K562 (cell line): ENCODE data around the gene TRPV6. TPM values are rescaled to one million over a fixed set of nuclear protein-coding genes. Genes with fewer than 3 reads are reported as not detected.

Experiments used
- ATAC-seq: fragments of 200-7000 bp; cut with Tn5 transposase; 3 replicates; pipeline ENCODE4 v1.9.1; 2020; ENCODE audit warnings: moderate library complexity
- BruUV-seq: library from RNA; stranded (reverse); fragments of 400-500 nt; replicated peaks from 2 replicates; lab custom pipeline; 2021; lab: Mats Ljungman, UMichigan
- CTCF ChIA-PET: fragments of 300-600 bp; formaldehyde crosslinking; extraction: SDS; loops from one replicate; lab custom pipeline; 2021; ENCODE audit warnings: low intra/inter-chr PET ratio; lab: Yijun Ruan, JAX
- POLR2A ChIA-PET: fragments of 300-600, 350-650 bp; sonication (Branson Sonifier 250); formaldehyde crosslinking; extraction: SDS; loops from one replicate; lab custom pipeline; 2021; ENCODE audit warnings: antibody characterized with exemption, inconsistent platforms; lab: Yijun Ruan, JAX
- DNase-seq, 4 experiments: peaks; one replicate each; pipeline versions ENCODE4 v3.0.0 to v3.0.0-alpha.2; 2011 to 2018; ENCODE audit warnings: low spot score in 3 of 4, mixed read lengths in 3 of 4; ENCODE audit errors: extremely low read depth in 1 of 4
- FAIRE-seq: peaks from 2 replicates; lab custom pipeline; 2011; peaks lifted over from hg19 to GRCh38; lab: Jason Lieb, UNC
- H2AFZ ChIP-seq: 2 replicates; pipeline ENCODE4 v1.6.0; 2011; ENCODE audit warnings: low read depth, low read length, control low read depth, inconsistent platforms
- H3K27ac ChIP-seq: fragments of 200-600 bp; 3 replicates; pipeline ENCODE4 v1.8.0; 2011; ENCODE audit warnings: low read depth, mild to moderate bottlenecking, control low read depth, inconsistent platforms, low read length, moderate library complexity, mixed read lengths; ENCODE audit errors: extremely low read depth
- H3K27me3 ChIP-seq, 2 experiments: fragments of 300-600 bp in 1 of 2; 2 replicates in 1 of 2; 3 replicates in 1 of 2; pipeline versions ENCODE4 v1.6.0 to v1.8.0; 2011; ENCODE audit warnings: inconsistent platforms in 2 of 2, low read length in 2 of 2, mild to moderate bottlenecking in 1 of 2, mixed read lengths in 1 of 2, moderate library complexity in 1 of 2; ENCODE audit not compliant: control insufficient read depth in 2 of 2, insufficient read depth in 2 of 2
- H3K36me3 ChIP-seq: fragments of 300-600 bp; 3 replicates; pipeline ENCODE4 v1.8.0; 2011; ENCODE audit warnings: mild to moderate bottlenecking, low read length, inconsistent platforms; ENCODE audit not compliant: control insufficient read depth, insufficient read depth
- H3K4me1 ChIP-seq, 2 experiments: fragments of 200-600 bp in 1 of 2; replicated peaks in 1 of 2; 2 replicates in 1 of 2; 3 replicates in 1 of 2; pipeline versions ENCODE4 v1.5.1 to v1.8.0; 2011; ENCODE audit warnings: inconsistent platforms in 2 of 2, low read length in 2 of 2, mild to moderate bottlenecking in 1 of 2, mixed read lengths in 1 of 2, moderate library complexity in 1 of 2; ENCODE audit not compliant: control insufficient read depth in 2 of 2, insufficient read depth in 2 of 2
- H3K4me2 ChIP-seq: 2 replicates; pipeline ENCODE4 v1.6.1; 2011; ENCODE audit warnings: low read length, control low read depth, inconsistent platforms, mixed read lengths; ENCODE audit not compliant: insufficient read depth
- H3K4me3 ChIP-seq: fragments of 200-600 bp; sonication (generic), shearing (Covaris generic); 2 replicates; pipeline ENCODE4 v1.5.1; 2016; ENCODE audit warnings: control low read depth, inconsistent platforms
- H3K79me2 ChIP-seq: fragments of 200-600 bp; 3 replicates; pipeline ENCODE4 v1.8.0; 2011; ENCODE audit warnings: low read length, inconsistent platforms; ENCODE audit not compliant: control insufficient read depth, insufficient read depth
- H3K9ac ChIP-seq, 2 experiments: 2 replicates each; pipeline versions ENCODE4 v1.6.0 to v1.6.1; 2011; ENCODE audit warnings: low read depth in 2 of 2, low read length in 2 of 2, control low read depth in 1 of 2, inconsistent platforms in 1 of 2, mild to moderate bottlenecking in 1 of 2, mixed read lengths in 1 of 2; ENCODE audit not compliant: insufficient read depth in 1 of 2
- H3K9me1 ChIP-seq: one replicate; pipeline ENCODE4 v1.6.0; 2011; ENCODE audit warnings: inconsistent platforms, mild to moderate bottlenecking, low read length, moderate library complexity; ENCODE audit not compliant: control insufficient read depth, insufficient read depth
- H3K9me3 ChIP-seq: replicated peaks from 2 replicates; pipeline ENCODE4 v1.5.1; 2011; ENCODE audit warnings: low read depth, low read length, inconsistent platforms; ENCODE audit not compliant: control insufficient read depth, insufficient read depth
- H4K20me1 ChIP-seq: replicated peaks from 2 replicates; pipeline ENCODE4 v1.6.1; 2011; ENCODE audit warnings: low read length, inconsistent platforms, mixed read lengths; ENCODE audit not compliant: control insufficient read depth, insufficient read depth
- BRF1 ChIP-seq: IDR thresholded peaks from 3 replicates; pipeline ENCODE4 v1.6.1; 2011; ENCODE audit warnings: borderline replicate concordance, mild to moderate bottlenecking; ENCODE audit not compliant: insufficient read length; ENCODE audit errors: extremely low read depth
- BRF2 ChIP-seq: IDR thresholded peaks from 3 replicates; pipeline ENCODE4 v1.6.1; 2011; ENCODE audit warnings: borderline replicate concordance, mild to moderate bottlenecking; ENCODE audit not compliant: insufficient read length, insufficient read depth
- CHD1 ChIP-seq: fragments of 200-600 bp; sonication (generic); IDR thresholded peaks from one replicate; pipeline ENCODE4 v1.6.1; 2012; ENCODE audit warnings: mild to moderate bottlenecking, moderate library complexity, low read length, inconsistent platforms
- CTCFL ChIP-seq: IDR thresholded peaks from 2 replicates; pipeline ENCODE4 v1.6.1; 2011; ENCODE audit warnings: borderline replicate concordance, low read depth, mild to moderate bottlenecking, moderate library complexity, low read length; ENCODE audit not compliant: insufficient read depth, poor library complexity, severe bottlenecking
- DEAF1 ChIP-seq: fragments of 450-650 bp; formaldehyde crosslinking; IDR thresholded peaks from 2 replicates; pipeline ENCODE4 v1.4.0; 2020; ENCODE audit warnings: mild to moderate bottlenecking, moderate library complexity
- FUS ChIP-seq: fragments of 200-400 bp; formaldehyde crosslinking; optimal IDR thresholded peaks from 2 replicates; pipeline ENCODE3; 2017; ENCODE audit warnings: low read depth, low read length
- GATAD2A ChIP-seq: fragments of 450-650 bp; IDR thresholded peaks from 2 replicates; pipeline ENCODE4 v1.6.1; 2017
- KDM1A ChIP-seq, 2 experiments: fragments of 450-650 bp; IDR thresholded peaks; 2 replicates each; pipeline ENCODE4 v1.6.1; 2016; ENCODE audit warnings: mild to moderate bottlenecking in 2 of 2
- NR2F6 ChIP-seq: fragments of 450-650 bp; formaldehyde crosslinking; IDR thresholded peaks from 2 replicates; pipeline ENCODE4 v1.4.0; 2020; ENCODE audit warnings: mild to moderate bottlenecking
- POLR2G ChIP-seq: fragments of 200-400 bp; formaldehyde crosslinking; IDR thresholded peaks from 2 replicates; pipeline ENCODE4 v1.6.1; 2017; ENCODE audit warnings: low read depth, mild to moderate bottlenecking, antibody characterized with exemption, low read length, moderate library complexity
- RBM25 ChIP-seq: fragments of 200-400 bp; formaldehyde crosslinking; IDR thresholded peaks from 2 replicates; pipeline ENCODE4 v1.6.1; 2018; ENCODE audit warnings: low read length, low read depth, moderate library complexity; ENCODE audit not compliant: severe bottlenecking
- RNF219 ChIP-seq: fragments of 250-450 bp; sonication (Bioruptor Pico); IDR thresholded peaks from 2 replicates; pipeline ENCODE4 v1.5.0; 2022; ENCODE audit warnings: mild to moderate bottlenecking
- TFAM ChIP-seq: fragments of 250-450 bp; sonication (Bioruptor Pico); conservative IDR thresholded peaks from 2 replicates; pipeline ENCODE4 v1.5.0; 2021; ENCODE audit warnings: mild to moderate bottlenecking, moderate library complexity
- ZNF140 ChIP-seq: fragments of 250-450 bp; sonication (Bioruptor Pico); IDR thresholded peaks from 2 replicates; pipeline ENCODE4 v1.8.0; 2021; ENCODE audit warnings: moderate library complexity, mild to moderate bottlenecking, inconsistent platforms
- ZNF224 ChIP-seq: sonication (generic); formaldehyde crosslinking; IDR thresholded peaks from 2 replicates; pipeline ENCODE4 v1.8.0; 2022; ENCODE audit warnings: mild to moderate bottlenecking, missing genetic modification reagents
- ZNF785 ChIP-seq: fragments of 250-450 bp; sonication (Bioruptor Pico); IDR thresholded peaks from 2 replicates; pipeline ENCODE4 v1.4.0; 2020; ENCODE audit warnings: mild to moderate bottlenecking
- WGBS: fragments of 100-300 bp; shearing (Covaris generic); methylation state at CpG from one replicate; pipeline ENCODE4 v1.1.6; 2016; ENCODE audit warnings: low coverage, mixed read lengths; ENCODE audit not compliant: insufficient coverage; ENCODE audit errors: missing lambda C conversion rate; 5-methylcytosine and 5-hydroxymethylcytosine counted together
- in situ Hi-C: fragments of 300-500 bp; cut with MboI; formaldehyde crosslinking; loops from 4 replicates; pipeline ENCODE4 v1.15.0; 2018; ENCODE audit warnings: inconsistent platforms, mixed read lengths
- intact Hi-C: fragments of 100-400 bp; cut with micrococcal nuclease; formaldehyde crosslinking; loops from 2 replicates; pipeline ENCODE4 v1.14.2; 2022
- polyA plus RNA-seq, 8 experiments: library from polyadenylated mRNA; depleted of rRNA in 4 of 8; stranded (reverse) in 5 of 8; unstranded in 3 of 8; fragments of >200 nt; fragmentation: Nextera tagmentation in 2 of 8; fragmentation: Illumina TruSeq in 1 of 8; extraction: Ambion mirVana in 2 of 8; extraction: Trizol in 1 of 8; gene quantifications; 2 replicates each; pipeline versions ENCODE4 v1.2.1 to v1.2.3, GENCODE V29; 2011 to 2014; ENCODE audit warnings: inconsistent platforms in 1 of 8, missing spikeins in 1 of 8
- total RNA-seq, 7 experiments: library from RNA; depleted of rRNA in 6 of 7; stranded (reverse); fragments of >200 nt in 6 of 7; fragmentation: Illumina TruSeq in 2 of 7; extraction: Trizol in 2 of 7; gene quantifications; 2 replicates each; pipeline versions ENCODE4 v1.2.1 to v1.2.3, GENCODE V29; 2011 to 2021; ENCODE audit warnings: low replicate concordance in 1 of 7

TRPV6 gene
- total and polyA plus RNA-seq, 9 of the 15 experiments (the other 6 are each of a cell fraction or from before 2014, with no cell fraction given) = 0.04 to 0.36 (median 0.11) TPM

- no TSS peak for BruUV-seq
- ATAC-seq (no peak), FAIRE-seq (no peak), DNase-seq (no peak)
- intact Hi-C loops = no loop called here
- H3K36me3 ChIP-seq = no peaks in the 10 kb centered on the region
- H3K4me2 ChIP-seq = no peak overlapping the region
- H3K9ac ChIP-seq = no peak overlapping the region
- H3K9me1 ChIP-seq = no peaks in the 10 kb centered on the region
- ChIA-PET CTCF (no interaction called here), POLR2A (interaction anchor here (1.5 kb wide), 1 partner anchor 147 kb away, joined by 3 read pairs; no protein-coding TSS in a partner anchor)
- no peak overlapping the region for H3K27ac ChIP-seq
- peaks cover 0 to 26% of the 10 kb centered on the region in 2 experiments; a peak in 1 of 5 replicates for H3K4me1 ChIP-seq
- no peak overlapping the region for H3K4me3 ChIP-seq
- 0 out of 2 replicates have a peak, but pooled peaks cover 4% of the 10 kb centered on the region for H4K20me1 ChIP-seq
- no peaks in the 10 kb centered on the region for H3K79me2 ChIP-seq
- H2AFZ ChIP-seq = no peak overlapping the region
- in situ Hi-C loops = no loop called here
- H3K9me3 ChIP-seq = no peaks in the 10 kb centered on the region
- H3K27me3 ChIP-seq = peaks cover 2 to 62% of the 10 kb centered on the region in 2 experiments; a peak in 4 of 5 replicates
- 41% methylated on average over 8 of the region's 8 CpGs for WGBS
- TF ChIP-seq CHD1 (no peak), RBM25 (peak; percentile 93), GATAD2A (no peak), ZNF140 (CRISPR knock-in tag) (no peak), DEAF1 (CRISPR knock-in tag) (no peak), KDM1A (IDR thresholded peaks at IDR 0.05) (peak; percentile 38 to 51; a peak in 3 of 4 replicates), BRF1 (no peak), POLR2G (no peak), ZNF785 (CRISPR knock-in tag) (no peak), CTCFL (no peak), RNF219 (CRISPR knock-in tag) (no peak), TFAM (CRISPR knock-in tag) (no peak), BRF2 (no peak), NR2F6 (CRISPR knock-in tag) (no peak), FUS (no peak), ZNF224 (CRISPR knock-in tag) (no peak)
Measured at GRCh38 chr7:142870147-142870559, 15.4 kb downstream of the TRPV6 start.
